ENCODE measurements around the gene NELFCD. TPM values are rescaled to one million over a fixed set of nuclear protein-coding genes. Genes with fewer than 3 reads are reported as not detected.

The NELFCD gene
- total RNA-seq, 2 donors from 2014 or later, result 47.1 to 64.4 TPM

GRCh38 chr20:59023616-59024015 is 42.6 kb downstream of the NELFCD start:
- Histone ChIP-seq H3K9me3 (no peaks in the 10 kb centered on the region), H3K27ac (no peak overlapping the region), H3K4me1 (no peaks in the 10 kb centered on the region), H3K36me3 (no peaks in the 10 kb centered on the region), H3K27me3 (no peaks in the 10 kb centered on the region), H3K9ac (ENCODE audit: low read depth in 2 of 2, low read length in 2 of 2) (no peak overlapping the region), H3K4me3 (no peak overlapping the region)
- no peak for TF ChIP-seq CTCF (IDR thresholded peaks at IDR 0.05)
- intact Hi-C loops (cut with DNase I), result no loop called here
- no peak for DNase-seq

GRCh38 chr20:59024111-59024530 is 43.1 kb downstream of the NELFCD start:
- Histone ChIP-seq H3K4me3 (no peak overlapping the region), H3K36me3 (no peaks in the 10 kb centered on the region), H3K27me3 (no peaks in the 10 kb centered on the region), H3K9ac (ENCODE audit: low read depth in 2 of 2, low read length in 2 of 2) (no peak overlapping the region), H3K27ac (no peak overlapping the region), H3K4me1 (peaks cover 3% of the 10 kb centered on the region), H3K9me3 (no peaks in the 10 kb centered on the region)
- DNase-seq, result no peak
- intact Hi-C loops (cut with DNase I), result no loop called here
- no peak for TF ChIP-seq CTCF (IDR thresholded peaks at IDR 0.05)

- Histone ChIP-seq H3K9ac (ENCODE audit: low read depth in 2 of 2, low read length in 2 of 2) (no peak overlapping the region), H3K9me3 (no peaks in the 10 kb centered on the region), H3K4me1 (peaks cover 4% of the 10 kb centered on the region), H3K27ac (no peak overlapping the region), H3K27me3 (no peaks in the 10 kb centered on the region), H3K36me3 (no peaks in the 10 kb centered on the region), H3K4me3 (no peak overlapping the region)
- no peak for TF ChIP-seq CTCF (IDR thresholded peaks at IDR 0.05)
- no peak for DNase-seq
- intact Hi-C loops (cut with DNase I), result no loop called here
Measured at GRCh38 chr20:59025086-59025485, 44.0 kb downstream of the NELFCD start.

GRCh38 chr20:59025511-59025910 is 44.5 kb downstream of the NELFCD start:
- TF ChIP-seq CTCF (IDR thresholded peaks at IDR 0.05), result no peak
- no peaks in the 10 kb centered on the region for H3K36me3 ChIP-seq
- peaks cover 4% of the 10 kb centered on the region for H3K4me1 ChIP-seq
- no peaks in the 10 kb centered on the region for H3K9me3 ChIP-seq
- intact Hi-C loops (cut with DNase I), result no loop called here
- no peak for DNase-seq
- no peaks in the 10 kb centered on the region for H3K27me3 ChIP-seq
- no peak overlapping the region for H3K27ac ChIP-seq
- no peak overlapping the region for H3K4me3 ChIP-seq
- H3K9ac ChIP-seq (ENCODE audit: low read depth in 2 of 2, low read length in 2 of 2), result no peak overlapping the region

- TF ChIP-seq CTCF (IDR thresholded peaks at IDR 0.05), result no peak
- Histone ChIP-seq H3K4me1 (peaks cover 4% of the 10 kb centered on the region), H3K27me3 (no peaks in the 10 kb centered on the region), H3K9me3 (no peaks in the 10 kb centered on the region), H3K4me3 (no peak overlapping the region), H3K36me3 (no peaks in the 10 kb centered on the region), H3K9ac (ENCODE audit: low read depth in 2 of 2, low read length in 2 of 2) (no peak overlapping the region), H3K27ac (no peak overlapping the region)
- no peak for DNase-seq
- intact Hi-C loops (cut with DNase I), result no loop called here
Measured at GRCh38 chr20:59026904-59027740, 46.1 kb downstream of the NELFCD start.

All from colonic mucosa (tissue), 4 donors.